SK-N-SH (cell line): ENCODE results near the gene ITGA8.

ENCODE experiments used
- CHD2 ChIP-seq: fragments of 150-350 bp; IDR thresholded peaks from 2 replicates; pipeline ENCODE4 v1.6.1; 2018; ENCODE audit warnings: low read length; ENCODE audit not compliant: partially characterized antibody
- EZH2phosphoT487 ChIP-seq: fragments of 200-600 bp; sonication (generic); IDR thresholded peaks from 2 replicates; pipeline ENCODE4 v1.6.1; 2017; ENCODE audit warnings: low read depth, mixed run types, mild to moderate bottlenecking, antibody characterized with exemption, moderate library complexity, borderline replicate concordance
- FOSL2 ChIP-seq: IDR thresholded peaks from 2 replicates; pipeline ENCODE4 v1.4.0; 2012; ENCODE audit warnings: low read depth, mild to moderate bottlenecking, moderate library complexity, borderline replicate concordance
- GABPA ChIP-seq: IDR thresholded peaks from 2 replicates; pipeline ENCODE4 v1.4.0; 2012; ENCODE audit warnings: low read depth, mild to moderate bottlenecking
- NRF1 ChIP-seq: IDR thresholded peaks from 2 replicates; pipeline ENCODE4 v1.6.1; 2012; ENCODE audit warnings: low read depth, mild to moderate bottlenecking, low read length
- RAD21 ChIP-seq: IDR thresholded peaks from 2 replicates; pipeline ENCODE4 v1.6.1; 2012; ENCODE audit warnings: mild to moderate bottlenecking, low read length
- RXRA ChIP-seq: IDR thresholded peaks from 2 replicates; pipeline ENCODE4 v1.4.0; 2012; ENCODE audit warnings: low read depth, mild to moderate bottlenecking, borderline replicate concordance
- TF ChIP-seq, protein P1 (sequence below): fragments of 200-600 bp; sonication (generic); IDR thresholded peaks from 2 replicates; pipeline ENCODE4 v1.6.1; 2017; ENCODE audit warnings: antibody characterized with exemption, mild to moderate bottlenecking, moderate library complexity
- TF ChIP-seq, protein P2 (sequence below): fragments of 150-350 bp; IDR thresholded peaks from 2 replicates; pipeline ENCODE4 v1.6.1; 2017; ENCODE audit warnings: antibody characterized with exemption, low read length, low read depth, borderline replicate concordance

DNA sequence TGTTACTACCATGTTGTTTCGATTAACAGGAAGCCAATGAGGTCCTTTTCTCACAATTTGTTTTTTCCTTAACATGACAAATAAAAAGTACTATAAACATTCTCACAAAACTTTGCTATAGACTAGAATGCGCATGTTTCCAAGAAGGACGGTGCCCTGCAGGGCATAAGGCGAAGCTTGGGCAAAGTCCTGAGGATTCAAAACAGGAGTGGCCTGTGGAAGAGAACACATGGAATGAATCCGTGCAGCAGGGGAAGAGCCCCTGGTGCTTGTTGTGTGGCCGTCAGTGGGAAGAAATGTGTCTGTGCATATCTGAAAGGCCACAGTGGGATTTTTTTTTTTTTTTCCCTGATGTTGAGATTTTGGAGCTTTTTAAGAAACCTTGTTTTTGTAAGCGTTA lies 67.6 kb downstream of the ITGA8 start:
- TF ChIP-seq, protein P1, sequence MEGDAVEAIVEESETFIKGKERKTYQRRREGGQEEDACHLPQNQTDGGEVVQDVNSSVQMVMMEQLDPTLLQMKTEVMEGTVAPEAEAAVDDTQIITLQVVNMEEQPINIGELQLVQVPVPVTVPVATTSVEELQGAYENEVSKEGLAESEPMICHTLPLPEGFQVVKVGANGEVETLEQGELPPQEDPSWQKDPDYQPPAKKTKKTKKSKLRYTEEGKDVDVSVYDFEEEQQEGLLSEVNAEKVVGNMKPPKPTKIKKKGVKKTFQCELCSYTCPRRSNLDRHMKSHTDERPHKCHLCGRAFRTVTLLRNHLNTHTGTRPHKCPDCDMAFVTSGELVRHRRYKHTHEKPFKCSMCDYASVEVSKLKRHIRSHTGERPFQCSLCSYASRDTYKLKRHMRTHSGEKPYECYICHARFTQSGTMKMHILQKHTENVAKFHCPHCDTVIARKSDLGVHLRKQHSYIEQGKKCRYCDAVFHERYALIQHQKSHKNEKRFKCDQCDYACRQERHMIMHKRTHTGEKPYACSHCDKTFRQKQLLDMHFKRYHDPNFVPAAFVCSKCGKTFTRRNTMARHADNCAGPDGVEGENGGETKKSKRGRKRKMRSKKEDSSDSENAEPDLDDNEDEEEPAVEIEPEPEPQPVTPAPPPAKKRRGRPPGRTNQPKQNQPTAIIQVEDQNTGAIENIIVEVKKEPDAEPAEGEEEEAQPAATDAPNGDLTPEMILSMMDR, result no peak
- TF ChIP-seq RAD21, result no peak
- no peak for TF ChIP-seq GABPA
- TF ChIP-seq NRF1, result no peak
- TF ChIP-seq RXRA, result no peak
- TF ChIP-seq EZH2phosphoT487, result no peak
- no peak for TF ChIP-seq FOSL2
- no peak for TF ChIP-seq CHD2
- TF ChIP-seq, protein P2, sequence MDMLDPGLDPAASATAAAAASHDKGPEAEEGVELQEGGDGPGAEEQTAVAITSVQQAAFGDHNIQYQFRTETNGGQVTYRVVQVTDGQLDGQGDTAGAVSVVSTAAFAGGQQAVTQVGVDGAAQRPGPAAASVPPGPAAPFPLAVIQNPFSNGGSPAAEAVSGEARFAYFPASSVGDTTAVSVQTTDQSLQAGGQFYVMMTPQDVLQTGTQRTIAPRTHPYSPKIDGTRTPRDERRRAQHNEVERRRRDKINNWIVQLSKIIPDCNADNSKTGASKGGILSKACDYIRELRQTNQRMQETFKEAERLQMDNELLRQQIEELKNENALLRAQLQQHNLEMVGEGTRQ, result no peak
